HG02678 (cell line): Measurements from ENCODE around the gene ASB11.

ENCODE experiments used
- ATAC-seq: cut with Tn5 transposase; IDR thresholded peaks from one replicate; pipeline ENCODE4 v1.9.1; 2021; ENCODE audit warnings: mild to moderate bottlenecking, moderate library complexity; ENCODE audit not compliant: unreplicated experiment

ASB11 gene, protein sequence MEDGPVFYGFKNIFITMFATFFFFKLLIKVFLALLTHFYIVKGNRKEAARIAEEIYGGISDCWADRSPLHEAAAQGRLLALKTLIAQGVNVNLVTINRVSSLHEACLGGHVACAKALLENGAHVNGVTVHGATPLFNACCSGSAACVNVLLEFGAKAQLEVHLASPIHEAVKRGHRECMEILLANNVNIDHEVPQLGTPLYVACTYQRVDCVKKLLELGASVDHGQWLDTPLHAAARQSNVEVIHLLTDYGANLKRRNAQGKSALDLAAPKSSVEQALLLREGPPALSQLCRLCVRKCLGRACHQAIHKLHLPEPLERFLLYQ

DNA sequence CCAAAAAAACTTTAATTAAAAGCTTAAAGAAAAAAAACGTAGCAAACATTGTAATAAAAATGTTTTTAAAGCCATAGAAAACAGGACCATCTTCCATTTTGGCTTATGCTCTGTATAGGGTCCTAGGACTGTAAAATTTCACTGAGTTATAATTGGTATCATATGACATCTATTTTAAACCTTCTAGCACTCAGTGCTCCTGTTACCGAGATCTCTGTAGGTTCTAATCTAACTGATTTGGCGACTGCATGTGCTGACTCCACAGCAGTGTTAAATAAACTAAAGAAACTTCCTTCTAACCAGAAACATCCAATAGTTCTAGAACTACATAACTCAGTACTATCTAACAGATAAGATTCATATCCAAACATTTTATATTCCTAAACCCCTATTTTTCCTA is at the start of gene ASB11:
TSS of gene ASB11 (minus strand) at position 132 of the 400 bp plus-strand sequence. CDS start at position 97, 35 bp downstream.
- ATAC-seq, result no peak

DNA sequence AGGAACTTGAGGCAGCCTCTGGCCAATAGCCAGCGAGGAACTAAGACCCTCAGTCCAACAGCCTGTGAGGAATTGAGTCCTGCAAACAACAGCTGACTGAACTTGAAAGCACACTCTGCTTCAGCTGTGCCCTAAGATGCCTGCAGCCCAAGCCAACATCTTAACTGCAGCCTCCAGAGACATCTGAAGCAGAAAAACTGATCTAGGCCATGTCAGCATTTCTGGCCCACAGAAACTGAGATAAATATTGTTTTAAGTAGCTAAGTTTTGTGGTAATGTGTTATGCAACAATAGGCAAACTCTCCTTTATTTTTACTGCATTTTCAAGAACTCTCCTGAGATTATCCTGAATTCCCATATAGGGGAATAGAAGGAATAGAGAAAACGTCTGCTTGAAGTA is 44.3 kb upstream of the ASB11 start:
- ATAC-seq, result no peak

DNA sequence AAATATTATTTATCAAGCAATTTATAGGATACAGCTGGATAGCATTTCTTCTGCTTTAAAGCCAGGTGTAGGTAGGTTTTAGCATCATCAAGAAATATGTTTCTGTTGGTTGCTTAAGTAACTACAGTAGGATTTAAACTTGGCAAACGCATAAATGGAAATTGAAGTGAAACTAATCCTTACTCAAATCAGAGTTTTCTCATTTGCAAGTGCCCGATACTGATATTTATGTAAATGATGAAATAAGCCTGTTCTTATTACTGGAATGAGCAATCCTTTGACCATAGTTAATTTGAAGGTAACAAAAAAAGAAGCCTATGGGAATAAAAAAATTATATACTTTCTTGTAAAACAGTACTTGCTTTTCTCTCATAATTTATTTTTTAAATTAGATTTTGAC is 43.1 kb upstream of the ASB11 start:
- no peak for ATAC-seq

DNA sequence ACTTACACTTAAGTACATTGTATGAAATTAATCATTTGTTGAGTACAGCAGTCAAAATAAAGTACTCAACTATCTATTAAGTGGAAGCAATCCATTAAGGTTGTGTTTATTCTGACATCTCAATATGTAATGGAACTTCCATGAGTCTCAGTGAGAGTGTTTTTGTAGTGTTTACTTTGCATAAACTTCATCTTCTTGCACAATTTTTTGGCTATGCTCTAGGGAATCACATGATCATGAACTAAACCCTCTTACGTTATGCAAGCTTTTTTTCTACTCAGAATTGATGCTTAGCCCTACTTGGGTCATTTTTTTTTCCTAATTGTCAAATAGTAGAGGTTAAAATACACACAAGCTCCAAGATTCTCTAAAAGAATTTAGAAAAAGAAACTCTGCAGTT is 41.0 kb upstream of the ASB11 start:
- ATAC-seq, result no peak

DNA sequence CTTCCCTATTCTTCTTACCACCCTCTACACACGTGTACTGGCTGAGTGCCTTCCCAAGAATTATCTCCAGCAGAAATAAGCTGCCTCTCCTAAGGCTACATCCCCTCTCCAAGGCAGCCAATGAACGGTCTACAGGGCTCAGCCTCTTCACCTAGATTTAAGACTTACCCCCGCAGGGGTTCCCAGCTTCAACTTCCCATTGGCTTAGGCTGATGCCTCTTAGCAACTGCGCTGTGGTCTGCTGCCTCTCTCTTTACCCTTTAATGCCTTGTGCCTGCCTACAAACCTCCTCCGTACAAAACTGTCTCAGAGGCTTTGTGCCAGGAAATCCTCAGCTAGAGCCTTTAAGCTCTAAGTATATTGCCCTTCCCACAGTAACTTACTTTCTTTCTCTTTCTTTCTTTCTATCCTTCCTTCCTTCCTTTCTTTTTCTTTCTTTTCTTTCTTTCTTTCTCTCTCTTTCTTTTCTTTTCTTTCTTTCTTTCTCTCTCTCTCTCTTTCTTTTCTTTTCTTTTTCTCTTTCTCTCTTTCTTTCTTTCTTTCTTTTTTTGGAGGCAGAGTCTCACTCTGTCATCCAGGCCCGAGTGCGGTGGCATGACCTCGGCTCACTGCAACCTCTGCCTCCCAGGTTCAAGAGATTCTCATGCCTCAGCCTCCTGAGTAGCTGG is 35.0 kb upstream of the ASB11 start:
- ATAC-seq, result no peak

DNA sequence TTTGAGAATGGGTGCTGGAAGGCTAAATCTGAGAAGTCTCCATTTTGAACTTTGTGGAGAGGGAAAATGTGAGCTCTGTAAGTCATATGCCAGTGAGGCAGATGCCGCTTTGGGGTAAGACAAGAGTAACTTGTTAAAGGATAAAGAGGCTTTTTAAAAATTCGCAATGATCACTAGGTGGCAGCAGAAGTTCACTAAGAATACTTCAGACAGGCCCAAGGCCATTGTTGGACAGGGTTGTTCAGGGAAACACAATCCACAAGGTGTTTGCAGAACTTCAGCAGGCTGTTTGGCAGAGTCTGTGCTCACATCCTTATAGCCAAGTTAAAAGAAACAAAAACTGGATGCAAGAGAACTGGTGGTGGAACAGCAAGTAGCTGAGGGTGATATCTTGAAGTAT is 33.6 kb upstream of the ASB11 start:
- no peak for ATAC-seq

DNA sequence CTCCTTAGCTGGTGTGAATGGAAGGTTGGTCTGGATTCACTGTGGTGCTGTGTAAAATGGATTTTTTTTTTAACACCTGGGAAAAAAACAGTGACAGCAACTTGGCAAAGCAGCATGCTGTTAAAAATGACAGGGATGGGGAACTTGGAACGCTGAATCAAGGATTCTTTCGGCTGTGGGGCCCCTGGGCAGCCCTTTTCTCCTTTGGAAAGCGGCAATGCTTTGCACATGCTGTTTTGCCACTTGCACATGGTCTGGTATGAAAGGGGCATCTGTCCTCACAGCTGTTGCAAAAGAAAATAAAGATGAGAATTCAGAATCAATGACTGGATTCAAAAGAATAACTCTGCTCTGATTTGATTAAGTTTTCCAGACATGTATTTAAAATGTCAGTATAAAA is 30.5 kb upstream of the ASB11 start:
- ATAC-seq, result no peak

DNA sequence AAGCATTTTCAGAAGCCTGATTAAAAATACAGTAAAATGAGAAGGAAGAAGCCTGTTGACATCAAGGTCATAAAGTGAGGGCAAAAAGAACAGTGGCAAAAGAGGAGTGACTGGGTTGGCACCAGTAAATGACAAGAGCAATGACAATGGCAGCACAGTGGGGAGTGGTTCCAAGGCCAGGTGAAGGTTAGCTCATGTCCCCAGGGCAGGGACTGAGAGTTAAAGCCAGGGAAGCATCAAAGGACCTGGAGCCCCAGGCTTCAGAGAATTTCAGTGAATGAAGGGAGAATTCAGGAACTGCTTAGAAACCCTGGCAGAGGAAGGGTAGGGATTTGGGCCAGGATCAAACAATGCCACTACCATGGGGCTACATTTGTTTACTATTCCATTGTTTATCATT is 28.7 kb upstream of the ASB11 start:
- ATAC-seq, result no peak

DNA sequence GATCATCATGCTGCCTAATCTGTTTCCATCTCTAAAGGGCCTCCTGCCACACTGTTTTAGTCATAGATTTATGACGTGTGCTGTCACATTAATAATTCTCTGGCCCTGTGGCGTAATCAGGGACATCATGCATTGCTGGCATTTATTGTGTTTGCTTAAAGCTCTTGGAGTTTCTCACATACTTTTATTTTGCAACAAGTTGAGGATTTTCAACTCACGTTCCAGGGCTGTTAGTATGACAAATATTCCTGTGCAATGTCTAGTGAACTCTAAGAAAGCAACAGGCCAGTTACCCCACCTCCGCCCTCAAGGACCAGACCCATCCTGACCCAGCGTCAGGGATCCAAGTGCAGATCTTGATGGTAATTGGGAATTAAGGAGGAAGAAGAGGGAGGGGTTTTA is 27.6 kb upstream of the ASB11 start:
- no peak for ATAC-seq

DNA sequence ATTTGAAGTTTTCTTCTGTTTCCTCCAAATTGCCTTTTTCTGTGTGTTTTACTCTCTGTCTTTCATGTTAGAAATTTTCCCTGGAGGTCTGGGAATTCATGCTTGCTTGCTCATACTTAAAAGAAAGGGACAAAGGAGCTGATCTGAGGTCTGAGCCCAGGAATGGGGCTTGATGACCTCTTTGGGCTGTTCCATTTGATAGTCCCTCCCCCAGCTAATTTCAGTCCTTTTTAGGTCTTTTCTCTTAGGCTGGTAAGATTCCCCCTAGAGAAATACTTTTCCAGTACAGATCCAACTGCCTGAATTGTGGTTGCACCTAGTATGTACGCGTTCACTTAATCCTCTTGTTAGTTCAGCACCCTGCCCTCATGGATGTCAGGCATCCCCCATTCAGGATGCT is 25.4 kb upstream of the ASB11 start:
- no peak for ATAC-seq

DNA sequence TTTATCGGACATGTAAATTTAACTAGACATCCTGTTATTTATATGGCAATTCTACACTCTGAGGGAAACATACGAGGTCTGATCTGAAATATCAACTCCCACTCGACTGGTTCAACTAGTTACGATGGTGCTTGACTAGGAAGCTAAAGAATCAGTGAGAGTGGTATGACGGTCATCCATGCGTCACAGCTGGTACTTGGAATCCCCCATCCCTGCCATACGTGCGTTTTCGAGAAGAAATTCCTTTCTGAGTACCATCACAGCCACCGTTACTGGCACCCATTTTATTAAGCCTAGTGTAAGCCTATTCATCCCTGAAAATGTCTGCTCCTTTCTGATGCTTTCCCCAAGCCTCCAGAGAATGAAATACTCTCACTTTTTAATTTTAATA is 20.6 kb upstream of the ASB11 start:
- ATAC-seq, result no peak

DNA sequence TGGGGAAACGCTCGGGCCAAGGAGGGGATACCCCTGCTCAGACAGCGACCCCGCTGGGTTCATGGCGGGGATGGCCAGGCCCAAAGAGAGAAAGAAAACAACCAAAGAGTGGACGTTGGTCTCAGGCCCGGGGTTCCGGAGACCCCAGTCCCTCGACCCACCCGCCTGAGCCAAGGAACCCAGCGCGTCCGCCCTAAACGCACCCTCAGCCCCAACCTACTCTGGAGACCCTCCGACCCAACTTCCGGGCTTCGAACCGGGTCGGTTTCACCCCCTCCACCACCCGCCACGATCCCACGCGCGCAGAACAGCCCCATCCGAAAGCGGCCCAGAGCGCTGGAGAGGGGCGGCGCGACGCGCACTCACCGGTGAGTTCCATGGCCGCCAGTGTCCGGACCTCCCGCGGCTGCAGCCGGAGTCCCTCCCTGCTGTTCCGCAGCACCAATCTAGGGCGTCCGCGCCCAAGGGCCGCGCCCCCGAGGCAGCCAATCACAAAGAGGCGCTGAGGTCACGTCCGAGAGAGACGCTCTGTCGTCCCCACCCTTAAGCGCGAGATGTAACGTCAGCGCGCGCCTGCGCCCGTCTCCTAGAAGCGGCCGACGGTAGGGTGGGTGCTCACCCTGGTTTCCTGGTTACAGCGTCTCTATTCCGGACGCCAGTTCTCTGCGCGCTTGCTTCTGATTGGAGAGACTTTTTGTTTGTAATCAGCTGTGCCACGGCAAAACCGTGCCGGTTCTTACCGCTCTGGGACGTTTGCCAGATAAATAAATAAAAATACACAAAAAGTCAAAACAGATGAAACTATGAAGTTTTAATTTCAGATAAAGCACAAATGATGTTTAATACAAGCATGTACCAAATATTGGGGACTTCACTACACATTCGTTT is 19.9 kb upstream of the ASB11 start, which contains the start of gene PIGA:
TSS of gene PIGA (minus strand) at position 389 of the 888 bp plus-strand sequence. CDS start 3,593 bp downstream, outside the sequence.
- peak; percentile 98 for ATAC-seq

DNA sequence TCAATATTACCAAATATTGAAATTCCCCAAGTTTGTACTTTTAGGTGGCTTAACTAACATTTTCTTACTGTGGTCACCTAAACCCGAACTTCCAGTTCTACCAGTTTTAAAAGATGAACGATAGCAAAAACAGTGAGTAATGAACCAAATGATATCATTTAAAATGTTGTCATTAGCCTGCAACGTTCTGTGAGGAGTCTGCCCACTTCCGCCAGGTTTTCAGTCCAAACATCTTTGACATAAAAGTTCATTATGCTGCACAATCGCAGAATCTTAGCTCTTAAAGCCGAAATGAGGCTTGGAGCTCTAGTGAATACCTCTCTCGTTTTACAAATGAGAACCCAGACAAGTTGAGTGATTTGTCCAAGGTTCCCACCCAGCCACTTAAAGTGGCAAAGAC is 19.1 kb upstream of the ASB11 start:
- no peak for ATAC-seq

DNA sequence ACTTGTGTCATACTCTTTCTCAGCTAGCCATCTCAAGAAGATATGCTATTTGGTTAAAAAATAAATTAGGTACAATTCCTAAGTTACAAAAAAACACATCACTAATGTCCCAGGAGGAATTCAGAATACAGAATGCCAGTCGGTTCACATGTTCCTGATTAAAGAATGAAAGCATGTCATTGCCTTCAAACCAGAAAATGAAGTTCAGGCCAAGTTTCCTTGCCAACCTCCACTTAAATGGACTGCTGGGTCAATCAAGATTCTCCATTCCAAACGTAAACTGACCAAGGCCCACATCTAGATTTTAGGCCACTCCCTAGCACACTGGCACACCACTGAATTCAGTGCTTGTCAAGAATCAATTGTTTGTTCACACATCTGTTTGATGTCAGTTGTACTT is 13.4 kb upstream of the ASB11 start:
- ATAC-seq, result no peak

DNA sequence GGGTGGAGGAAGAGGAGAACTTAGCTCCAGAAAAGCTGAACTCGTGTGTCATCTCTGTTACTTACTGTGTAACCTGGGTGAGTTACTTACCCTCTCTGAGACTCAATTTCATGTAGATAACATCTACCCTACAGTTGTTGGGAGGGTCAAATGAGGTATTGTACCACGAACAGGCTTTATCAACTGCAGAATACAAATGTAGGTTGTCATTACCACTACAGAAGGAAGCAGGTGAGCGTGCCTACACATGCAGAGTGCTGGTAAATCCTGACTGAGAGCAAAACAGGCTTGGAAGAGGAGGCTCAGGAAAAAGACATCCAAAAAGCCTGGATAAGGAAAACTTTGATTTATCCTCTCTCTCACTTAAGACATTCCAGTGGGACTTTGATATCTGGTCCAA is 12.7 kb upstream of the ASB11 start:
- ATAC-seq, result no peak

DNA sequence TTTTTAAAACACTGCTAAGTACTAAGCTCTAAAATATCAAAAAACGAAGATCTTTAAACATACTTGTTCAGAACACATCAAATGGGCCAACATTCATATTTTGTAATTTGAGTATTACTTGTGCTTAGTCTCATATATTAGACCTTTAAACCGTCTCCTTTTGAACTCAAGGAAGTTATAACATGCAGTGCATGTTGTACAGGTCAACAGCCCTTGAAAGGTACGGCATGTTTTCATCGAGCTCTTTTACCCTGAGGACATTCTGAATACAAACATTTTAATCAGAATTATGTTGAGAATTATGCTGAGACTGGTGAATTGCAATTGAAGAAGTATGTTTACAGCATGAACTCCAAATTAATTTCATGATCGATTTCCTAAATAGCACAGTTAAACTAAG is 7.0 kb upstream of the ASB11 start:
- no peak for ATAC-seq

DNA sequence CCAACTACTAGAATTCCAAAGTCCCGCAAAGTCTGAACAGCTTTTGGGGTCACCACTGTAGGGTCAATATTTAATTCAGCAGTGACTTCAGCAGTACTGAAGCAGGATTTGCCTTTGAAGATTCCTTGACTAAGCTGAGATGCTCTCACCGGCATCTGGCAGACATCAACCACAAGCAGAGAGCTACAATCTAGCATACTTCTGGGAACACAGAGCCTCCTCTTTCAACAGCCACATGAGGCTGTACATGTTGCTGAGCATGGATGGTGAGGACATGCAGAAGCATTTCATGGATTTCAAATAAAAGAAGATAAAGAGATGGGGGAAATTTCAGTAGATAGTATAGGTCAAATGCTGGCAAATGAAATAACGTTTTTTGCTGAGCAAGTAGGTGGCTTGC is 6.6 kb upstream of the ASB11 start:
- no peak for ATAC-seq

DNA sequence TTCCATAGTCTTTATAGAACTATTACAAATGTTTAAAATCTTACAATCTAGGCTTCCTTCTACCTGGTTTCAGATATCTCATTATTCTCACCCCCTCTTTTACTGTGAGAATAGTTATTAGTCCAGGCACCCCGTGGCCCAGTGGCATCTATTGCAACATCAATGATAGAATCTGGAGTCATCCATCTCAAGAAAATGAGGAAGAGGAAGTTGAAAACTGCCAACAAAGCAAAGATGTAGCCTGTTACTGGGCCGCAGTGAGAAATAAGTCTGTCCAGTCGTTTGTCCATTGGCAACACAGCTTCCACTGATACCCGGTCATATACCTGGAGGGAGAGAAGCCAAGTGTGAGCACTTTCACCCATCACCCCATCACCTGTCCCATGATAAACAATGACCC is 6.0 kb upstream of the ASB11 start:
- ATAC-seq, result no peak

DNA sequence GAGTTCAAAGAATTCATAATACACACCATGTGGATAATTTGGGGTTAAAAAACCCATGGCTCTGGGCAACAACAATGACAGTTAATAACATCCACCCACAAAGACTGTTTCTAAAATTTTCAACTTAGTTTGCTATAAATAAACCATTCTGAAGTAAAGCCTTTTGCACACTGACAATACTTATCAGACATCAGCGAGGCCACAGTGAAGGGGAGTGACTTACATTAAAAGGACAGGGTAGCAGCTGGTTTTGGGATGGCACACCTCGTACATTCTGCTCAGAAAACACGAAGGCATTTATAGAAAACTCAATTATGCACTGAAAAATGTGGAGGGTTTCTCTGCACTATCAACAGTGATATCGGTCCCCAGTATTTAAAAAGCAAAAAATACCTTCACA is 4.9 kb upstream of the ASB11 start:
- no peak for ATAC-seq

DNA sequence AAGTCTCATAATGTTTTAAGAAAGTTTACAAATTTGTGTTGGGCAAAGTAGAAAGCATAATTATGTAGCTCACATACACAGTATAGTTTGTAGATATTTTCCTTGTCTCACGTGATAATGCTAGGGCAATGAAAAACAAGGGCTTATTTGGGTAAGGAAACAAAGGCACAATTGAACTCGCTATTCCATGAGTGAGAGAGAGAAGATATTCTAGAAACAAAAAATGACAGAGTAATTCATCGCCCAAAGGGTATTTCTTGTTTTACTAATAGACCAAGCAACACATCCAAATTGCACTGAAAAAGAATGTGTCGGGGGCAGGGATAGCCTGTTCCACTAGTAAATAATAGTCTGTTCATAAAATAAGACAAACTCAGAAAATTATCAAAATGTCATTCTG is 3.6 kb upstream of the ASB11 start:
- ATAC-seq, result no peak

DNA sequence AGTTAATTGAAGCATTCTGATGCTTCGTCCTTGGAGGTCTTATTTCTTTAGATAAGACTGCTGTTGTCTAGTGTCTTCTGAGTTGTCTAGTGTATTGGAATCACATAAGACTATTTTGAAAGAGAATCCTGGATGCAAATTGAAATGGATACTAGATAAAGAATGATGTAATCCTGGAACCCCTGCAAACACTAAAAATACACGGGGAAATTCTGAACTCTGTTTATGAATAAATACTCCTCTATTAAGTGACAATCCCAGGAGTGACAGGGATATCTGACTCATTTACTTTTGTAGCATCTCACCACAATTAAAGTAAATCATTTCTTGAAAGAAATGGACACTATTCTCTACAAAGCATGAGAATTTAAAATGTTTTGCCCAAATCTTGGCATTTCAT is 968 bp downstream of the ASB11 start:
- ATAC-seq, result no peak

DNA sequence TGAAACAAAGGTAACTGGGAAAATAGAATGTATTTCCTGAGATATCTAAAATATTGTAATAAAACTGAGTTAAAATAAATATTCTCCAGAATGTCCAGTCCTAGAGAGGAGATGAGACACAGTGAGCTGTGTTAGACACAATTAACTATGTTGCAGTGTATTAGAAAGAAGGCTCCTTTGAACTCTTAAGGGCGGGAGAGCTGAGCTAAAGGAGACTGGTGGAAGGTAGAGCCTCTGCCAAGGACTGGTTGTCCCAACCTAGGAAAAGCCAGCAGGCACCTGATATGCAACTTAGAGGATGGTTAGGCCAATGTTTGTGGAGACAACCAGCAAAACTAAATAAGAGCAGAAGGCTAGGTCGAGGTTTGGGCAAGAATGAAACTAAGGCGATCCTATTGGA is 4.3 kb downstream of the ASB11 start:
- ATAC-seq, result no peak
